ENCODE data around the gene CYP2A13. TPM values are rescaled to one million over a fixed set of nuclear protein-coding genes. Genes with fewer than 3 reads are reported as not detected.

CYP2A13 gene
- total and polyA plus RNA-seq, 2 experiments from 2014 or later: 0.27 to 0.35 TPM

- H3K27me3 ChIP-seq (ENCODE audit: insufficient read depth): no peaks in the 10 kb centered on the region
- DNase-seq (ENCODE audit: low spot score) (no peak), ATAC-seq (no peak)
- H3K27ac Mint-ChIP-seq: no peak overlapping the region
- no peak overlapping the region for H2AFZ ChIP-seq
- H3K27ac ChIP-seq (ENCODE audit: low read depth): no peak overlapping the region
- no peaks in the 10 kb centered on the region for H4K20me1 ChIP-seq (replicated peaks; ENCODE audit: insufficient read depth)
- no peak overlapping the region for H3K4me2 ChIP-seq
- H3K4me1 ChIP-seq (ENCODE audit: insufficient read depth): no peaks in the 10 kb centered on the region
- no peaks in the 10 kb centered on the region for H3K4me1 Mint-ChIP-seq
- H3K27me3 Mint-ChIP-seq (ENCODE audit: insufficient read depth, low read depth, poor library complexity): peaks cover 7% of the 10 kb centered on the region
- peaks cover 32% of the 10 kb centered on the region for H3K9me3 Mint-ChIP-seq
- H3K4me3 ChIP-seq: no peak overlapping the region
- peaks cover 20% of the 10 kb centered on the region for H3K36me3 Mint-ChIP-seq (ENCODE audit: low read depth)
- H3K36me3 ChIP-seq (ENCODE audit: insufficient read depth): no peaks in the 10 kb centered on the region
- TF ChIP-seq, protein P1, sequence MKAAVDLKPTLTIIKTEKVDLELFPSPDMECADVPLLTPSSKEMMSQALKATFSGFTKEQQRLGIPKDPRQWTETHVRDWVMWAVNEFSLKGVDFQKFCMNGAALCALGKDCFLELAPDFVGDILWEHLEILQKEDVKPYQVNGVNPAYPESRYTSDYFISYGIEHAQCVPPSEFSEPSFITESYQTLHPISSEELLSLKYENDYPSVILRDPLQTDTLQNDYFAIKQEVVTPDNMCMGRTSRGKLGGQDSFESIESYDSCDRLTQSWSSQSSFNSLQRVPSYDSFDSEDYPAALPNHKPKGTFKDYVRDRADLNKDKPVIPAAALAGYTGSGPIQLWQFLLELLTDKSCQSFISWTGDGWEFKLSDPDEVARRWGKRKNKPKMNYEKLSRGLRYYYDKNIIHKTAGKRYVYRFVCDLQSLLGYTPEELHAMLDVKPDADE (IDR thresholded peaks at IDR 0.05): no peak
- TF ChIP-seq NANOG (IDR thresholded peaks at IDR 0.05; ENCODE audit: borderline replicate concordance) (no peak), STAT1 (IDR thresholded peaks at IDR 0.05; ENCODE audit: unreplicated experiment) (no peak), EZH2phosphoT487 (IDR thresholded peaks at IDR 0.05; ENCODE audit: unreplicated experiment) (no peak), ZNF114 (CRISPR knock-in tag; IDR thresholded peaks at IDR 0.05) (no peak), ZNF331 (CRISPR knock-in tag; IDR thresholded peaks at IDR 0.05; ENCODE audit: low read depth) (no peak), JUNB (IDR thresholded peaks at IDR 0.05; ENCODE audit: unreplicated experiment) (no peak), CREB1 (CRISPR knock-in tag; IDR thresholded peaks at IDR 0.05; ENCODE audit: low read depth) (no peak), POLR2AphosphoS5 (IDR thresholded peaks at IDR 0.05; ENCODE audit: low read depth) (no peak), EZH2 (IDR thresholded peaks at IDR 0.05; ENCODE audit: low read depth, unreplicated experiment) (no peak), REST (IDR thresholded peaks at IDR 0.05; ENCODE audit: unreplicated experiment) (no peak)
- TF ChIP-seq, protein P2, sequence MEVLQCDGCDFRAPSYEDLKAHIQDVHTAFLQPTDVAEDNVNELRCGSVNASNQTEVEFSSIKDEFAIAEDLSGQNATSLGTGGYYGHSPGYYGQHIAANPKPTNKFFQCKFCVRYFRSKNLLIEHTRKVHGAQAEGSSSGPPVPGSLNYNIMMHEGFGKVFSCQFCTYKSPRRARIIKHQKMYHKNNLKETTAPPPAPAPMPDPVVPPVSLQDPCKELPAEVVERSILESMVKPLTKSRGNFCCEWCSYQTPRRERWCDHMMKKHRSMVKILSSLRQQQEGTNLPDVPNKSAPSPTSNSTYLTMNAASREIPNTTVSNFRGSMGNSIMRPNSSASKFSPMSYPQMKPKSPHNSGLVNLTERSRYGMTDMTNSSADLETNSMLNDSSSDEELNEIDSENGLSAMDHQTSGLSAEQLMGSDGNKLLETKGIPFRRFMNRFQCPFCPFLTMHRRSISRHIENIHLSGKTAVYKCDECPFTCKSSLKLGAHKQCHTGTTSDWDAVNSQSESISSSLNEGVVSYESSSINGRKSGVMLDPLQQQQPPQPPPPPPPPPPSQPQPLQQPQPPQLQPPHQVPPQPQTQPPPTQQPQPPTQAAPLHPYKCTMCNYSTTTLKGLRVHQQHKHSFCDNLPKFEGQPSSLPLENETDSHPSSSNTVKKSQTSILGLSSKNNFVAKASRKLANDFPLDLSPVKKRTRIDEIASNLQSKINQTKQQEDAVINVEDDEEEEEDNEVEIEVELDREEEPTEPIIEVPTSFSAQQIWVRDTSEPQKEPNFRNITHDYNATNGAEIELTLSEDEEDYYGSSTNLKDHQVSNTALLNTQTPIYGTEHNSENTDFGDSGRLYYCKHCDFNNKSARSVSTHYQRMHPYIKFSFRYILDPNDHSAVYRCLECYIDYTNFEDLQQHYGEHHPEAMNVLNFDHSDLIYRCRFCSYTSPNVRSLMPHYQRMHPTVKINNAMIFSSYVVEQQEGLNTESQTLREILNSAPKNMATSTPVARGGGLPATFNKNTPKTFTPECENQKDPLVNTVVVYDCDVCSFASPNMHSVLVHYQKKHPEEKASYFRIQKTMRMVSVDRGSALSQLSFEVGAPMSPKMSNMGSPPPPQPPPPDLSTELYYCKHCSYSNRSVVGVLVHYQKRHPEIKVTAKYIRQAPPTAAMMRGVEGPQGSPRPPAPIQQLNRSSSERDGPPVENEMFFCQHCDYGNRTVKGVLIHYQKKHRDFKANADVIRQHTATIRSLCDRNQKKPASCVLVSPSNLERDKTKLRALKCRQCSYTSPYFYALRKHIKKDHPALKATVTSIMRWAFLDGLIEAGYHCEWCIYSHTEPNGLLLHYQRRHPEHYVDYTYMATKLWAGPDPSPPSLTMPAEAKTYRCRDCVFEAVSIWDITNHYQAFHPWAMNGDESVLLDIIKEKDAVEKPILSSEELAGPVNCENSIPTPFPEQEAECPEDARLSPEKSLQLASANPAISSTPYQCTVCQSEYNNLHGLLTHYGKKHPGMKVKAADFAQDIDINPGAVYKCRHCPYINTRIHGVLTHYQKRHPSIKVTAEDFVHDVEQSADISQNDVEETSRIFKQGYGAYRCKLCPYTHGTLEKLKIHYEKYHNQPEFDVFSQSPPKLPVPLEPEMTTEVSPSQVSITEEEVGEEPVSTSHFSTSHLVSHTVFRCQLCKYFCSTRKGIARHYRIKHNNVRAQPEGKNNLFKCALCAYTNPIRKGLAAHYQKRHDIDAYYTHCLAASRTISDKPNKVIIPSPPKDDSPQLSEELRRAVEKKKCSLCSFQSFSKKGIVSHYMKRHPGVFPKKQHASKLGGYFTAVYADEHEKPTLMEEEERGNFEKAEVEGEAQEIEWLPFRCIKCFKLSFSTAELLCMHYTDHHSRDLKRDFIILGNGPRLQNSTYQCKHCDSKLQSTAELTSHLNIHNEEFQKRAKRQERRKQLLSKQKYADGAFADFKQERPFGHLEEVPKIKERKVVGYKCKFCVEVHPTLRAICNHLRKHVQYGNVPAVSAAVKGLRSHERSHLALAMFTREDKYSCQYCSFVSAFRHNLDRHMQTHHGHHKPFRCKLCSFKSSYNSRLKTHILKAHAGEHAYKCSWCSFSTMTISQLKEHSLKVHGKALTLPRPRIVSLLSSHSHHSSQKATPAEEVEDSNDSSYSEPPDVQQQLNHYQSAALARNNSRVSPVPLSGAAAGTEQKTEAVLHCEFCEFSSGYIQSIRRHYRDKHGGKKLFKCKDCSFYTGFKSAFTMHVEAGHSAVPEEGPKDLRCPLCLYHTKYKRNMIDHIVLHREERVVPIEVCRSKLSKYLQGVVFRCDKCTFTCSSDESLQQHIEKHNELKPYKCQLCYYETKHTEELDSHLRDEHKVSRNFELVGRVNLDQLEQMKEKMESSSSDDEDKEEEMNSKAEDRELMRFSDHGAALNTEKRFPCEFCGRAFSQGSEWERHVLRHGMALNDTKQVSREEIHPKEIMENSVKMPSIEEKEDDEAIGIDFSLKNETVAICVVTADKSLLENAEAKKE (CRISPR knock-in tag; IDR thresholded peaks at IDR 0.05): no peak
- TF ChIP-seq, protein P3, sequence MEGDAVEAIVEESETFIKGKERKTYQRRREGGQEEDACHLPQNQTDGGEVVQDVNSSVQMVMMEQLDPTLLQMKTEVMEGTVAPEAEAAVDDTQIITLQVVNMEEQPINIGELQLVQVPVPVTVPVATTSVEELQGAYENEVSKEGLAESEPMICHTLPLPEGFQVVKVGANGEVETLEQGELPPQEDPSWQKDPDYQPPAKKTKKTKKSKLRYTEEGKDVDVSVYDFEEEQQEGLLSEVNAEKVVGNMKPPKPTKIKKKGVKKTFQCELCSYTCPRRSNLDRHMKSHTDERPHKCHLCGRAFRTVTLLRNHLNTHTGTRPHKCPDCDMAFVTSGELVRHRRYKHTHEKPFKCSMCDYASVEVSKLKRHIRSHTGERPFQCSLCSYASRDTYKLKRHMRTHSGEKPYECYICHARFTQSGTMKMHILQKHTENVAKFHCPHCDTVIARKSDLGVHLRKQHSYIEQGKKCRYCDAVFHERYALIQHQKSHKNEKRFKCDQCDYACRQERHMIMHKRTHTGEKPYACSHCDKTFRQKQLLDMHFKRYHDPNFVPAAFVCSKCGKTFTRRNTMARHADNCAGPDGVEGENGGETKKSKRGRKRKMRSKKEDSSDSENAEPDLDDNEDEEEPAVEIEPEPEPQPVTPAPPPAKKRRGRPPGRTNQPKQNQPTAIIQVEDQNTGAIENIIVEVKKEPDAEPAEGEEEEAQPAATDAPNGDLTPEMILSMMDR (conservative IDR thresholded peaks at IDR 0.05; ENCODE audit: low read depth in 2 of 2): no peak
- H3K4me3 Mint-ChIP-seq: no peak overlapping the region
- H3K79me2 ChIP-seq (replicated peaks; ENCODE audit: insufficient read depth): no peaks in the 10 kb centered on the region
- no peaks in the 10 kb centered on the region for H3F3A ChIP-seq (replicated peaks; ENCODE audit: low read depth)
- H3K9me2 ChIP-seq (ENCODE audit: insufficient read depth): no peaks in the 10 kb centered on the region
Observed at GRCh38 chr19:41106177-41106576, 17.9 kb downstream of the CYP2A13 start.

Data from GM23338 (cell line).